Liver (tissue), 9 donors: ENCODE results near the gene BTBD19. TPM values are rescaled to one million over a fixed set of nuclear protein-coding genes. Genes with fewer than 3 reads are reported as not detected.

Experiments used
- DNase-seq: peaks from one replicate; pipeline ENCODE4 v3.0.0-alpha.2; 2017; ENCODE audit warnings: low spot score
- H3K27ac ChIP-seq, 2 donors: one replicate each; pipeline ENCODE4 v1.7.0; 2013; ENCODE audit warnings: inconsistent platforms in 2 of 2, low read length in 2 of 2, control low read depth in 1 of 2, low read depth in 1 of 2, mild to moderate bottlenecking in 1 of 2
- H3K27me3 ChIP-seq, 4 donors: one replicate each; pipeline versions ENCODE4 v1.6.1 to v1.7.0; 2013; ENCODE audit warnings: low read length in 3 of 4, inconsistent platforms in 1 of 4, mild to moderate bottlenecking in 1 of 4, moderate library complexity in 1 of 4; ENCODE audit not compliant: control insufficient read depth in 4 of 4, insufficient read depth in 4 of 4
- H3K36me3 ChIP-seq, 4 donors: one replicate each; pipeline versions ENCODE4 v1.6.1 to v1.7.0; 2013; ENCODE audit warnings: low read length in 3 of 4, mild to moderate bottlenecking in 3 of 4, low read depth in 1 of 4, moderate library complexity in 1 of 4; ENCODE audit not compliant: control insufficient read depth in 4 of 4, insufficient read depth in 3 of 4
- H3K4me1 ChIP-seq, 4 donors: one replicate each; pipeline versions ENCODE4 v1.6.1 to v1.7.0; 2013; ENCODE audit warnings: low read length in 3 of 4, mild to moderate bottlenecking in 3 of 4, moderate library complexity in 1 of 4; ENCODE audit not compliant: control insufficient read depth in 4 of 4, insufficient read depth in 4 of 4
- H3K4me3 ChIP-seq, 3 donors: one replicate each; pipeline versions ENCODE4 v1.6.1 to v1.7.0; 2013; ENCODE audit warnings: low read length in 3 of 3, control low read depth in 1 of 3, low read depth in 1 of 3, mild to moderate bottlenecking in 1 of 3
- H3K9ac ChIP-seq, 2 donors: one replicate each; pipeline ENCODE4 v1.7.0; 2013; ENCODE audit warnings: low read length in 2 of 2, mild to moderate bottlenecking in 2 of 2, moderate library complexity in 2 of 2, control low read depth in 1 of 2, low read depth in 1 of 2
- H3K9me3 ChIP-seq, 4 donors: one replicate each; pipeline versions ENCODE4 v1.6.1 to v1.7.0; 2013; ENCODE audit warnings: low read length in 3 of 4; ENCODE audit not compliant: control insufficient read depth in 4 of 4
- ATF3 ChIP-seq: IDR thresholded peaks from 2 replicates; pipeline ENCODE4 v1.6.1; 2016; ENCODE audit warnings: antibody characterized with exemption
- CTCF ChIP-seq: fragments of 150-350 bp; IDR thresholded peaks from 2 replicates; pipeline ENCODE4 v1.5.1; 2017; ENCODE audit warnings: improper control_type of control experiment, low read depth, low read length; ENCODE audit not compliant: missing input control
- FOXA1 ChIP-seq: IDR thresholded peaks from 2 replicates; pipeline ENCODE4 v1.6.1; 2016; ENCODE audit warnings: antibody characterized with exemption
- GABPA ChIP-seq, 2 donors: IDR thresholded peaks in 1 of 2; conservative IDR thresholded peaks in 1 of 2; 2 replicates each; pipeline ENCODE4 v1.6.1; 2016; ENCODE audit warnings: antibody characterized with exemption in 2 of 2, mild to moderate bottlenecking in 1 of 2, moderate library complexity in 1 of 2
- HNF4A ChIP-seq, 2 donors: conservative IDR thresholded peaks; 2 replicates each; pipeline ENCODE4 v1.6.1; 2016; ENCODE audit warnings: antibody characterized with exemption in 2 of 2, mild to moderate bottlenecking in 2 of 2
- HNF4G ChIP-seq: IDR thresholded peaks from 2 replicates; pipeline ENCODE4 v1.6.1; 2016; ENCODE audit warnings: antibody characterized with exemption
- JUND ChIP-seq, 2 donors: IDR thresholded peaks; 2 replicates each; pipeline ENCODE4 v1.6.1; 2016; ENCODE audit warnings: antibody characterized with exemption in 2 of 2
- NR2F2 ChIP-seq: IDR thresholded peaks from 2 replicates; pipeline ENCODE4 v1.6.1; 2016; ENCODE audit warnings: antibody characterized with exemption
- REST ChIP-seq: IDR thresholded peaks from 2 replicates; pipeline ENCODE4 v1.6.1; 2016; ENCODE audit warnings: antibody characterized with exemption, mild to moderate bottlenecking
- TAF1 ChIP-seq: conservative IDR thresholded peaks from 2 replicates; pipeline ENCODE4 v1.6.1; 2016; ENCODE audit warnings: antibody characterized with exemption, mild to moderate bottlenecking
- YY1 ChIP-seq: IDR thresholded peaks from 2 replicates; pipeline ENCODE4 v1.6.1; 2016; ENCODE audit warnings: antibody characterized with exemption, mild to moderate bottlenecking
- ZBTB33 ChIP-seq: IDR thresholded peaks from 2 replicates; pipeline ENCODE4 v1.6.1; 2016; ENCODE audit warnings: antibody characterized with exemption
- WGBS: extraction: QIAGEN DNeasy Blood & Tissue Kit; methylation state at CpG from one replicate; pipeline ENCODE4 v1.1.7; 2013; 5-methylcytosine and 5-hydroxymethylcytosine counted together
- polyA plus RNA-seq, 2 donors: library from polyadenylated mRNA; stranded (reverse) in 1 of 2; unstranded in 1 of 2; fragments of 200-250 nt in 1 of 2; fragments of >200 nt in 1 of 2; fragmentation: Nextera tagmentation in 1 of 2; extraction: Ambion mirVana in 1 of 2; gene quantifications; one replicate each; pipeline versions ENCODE4 v1.2.1 to v1.2.3, GENCODE V29; 2013 to 2015
- total RNA-seq, 2 donors: library from RNA; depleted of rRNA; stranded (reverse); fragments of >200 nt; gene quantifications; one replicate each; pipeline ENCODE4 v1.2.3, GENCODE V29; 2014
- donor health status: healthy.
- donor health status: healthy.
- donor health status: healthy.
- donor health status: healthy.
- donor health status: healthy.

The BTBD19 gene
- total and polyA plus RNA-seq, 4 donors = 1.3 to 3.1 (median 2.6) TPM

- Histone ChIP-seq H3K4me3 (no peak overlapping the region), H3K9ac (no peak overlapping the region), H3K27me3 (no peaks in the 10 kb centered on the region), H3K36me3 (no peaks in the 10 kb centered on the region), H3K27ac (no peak overlapping the region), H3K9me3 (no peaks in the 10 kb centered on the region), H3K4me1 (peaks cover 4 to 33% (median 14%) of the 10 kb centered on the region in 4 donors)
- WGBS = 94% methylated on average over 11 of the region's 11 CpGs
- no peak for TF ChIP-seq ATF3
- TF ChIP-seq FOXA1 = no peak
- TF ChIP-seq CTCF = no peak
- no peak for TF ChIP-seq HNF4A (conservative IDR thresholded peaks at IDR 0.05)
- no peak for TF ChIP-seq JUND (IDR thresholded peaks at IDR 0.05)
- TF ChIP-seq ZBTB33 = no peak
- no peak for TF ChIP-seq TAF1
- no peak for TF ChIP-seq HNF4G
- TF ChIP-seq REST = no peak
- TF ChIP-seq GABPA (IDR thresholded peaks at IDR 0.05 in 1 of 2, conservative IDR thresholded peaks at IDR 0.05 in 1 of 2) = no peak
- no peak for TF ChIP-seq YY1
- DNase-seq = no peak
Observed at GRCh38 chr1:44817771-44818495, 9.6 kb downstream of the BTBD19 start.

- no peak for DNase-seq
- no peaks in the 10 kb centered on the region for H3K27me3 ChIP-seq
- 3% methylated on average over 13 of the region's 13 CpGs for WGBS
- no peaks in the 10 kb centered on the region for H3K9me3 ChIP-seq
- H3K4me3 ChIP-seq = peak overlapping the region in 1 of 3 donors; percentile 15
- TF ChIP-seq YY1 = peak; percentile 3
- TF ChIP-seq NR2F2 = no peak
- H3K4me1 ChIP-seq = peaks cover 2 to 23% (median 11%) of the 10 kb centered on the region in 4 donors
- H3K36me3 ChIP-seq = no peaks in the 10 kb centered on the region
- H3K27ac ChIP-seq = peak overlapping the region; percentile 83 to 98
- peak overlapping the region; percentile 94 to 98 for H3K9ac ChIP-seq
Observed at GRCh38 chr1:44819196-44819607, 10.9 kb downstream of the BTBD19 start.
